RPMI7951 (cell line): ENCODE measurements around the gene CLTB. TPM values are rescaled to one million over a fixed set of nuclear protein-coding genes. Genes with fewer than 3 reads are reported as not detected.
A peak's percentile ranks its signal among the peaks of the same experiment; 100 is the strongest.
"Not testable (repeated sequence)": the region's sequence is repeated elsewhere in the genome, so short reads cannot be mapped to it uniquely, and the experiment has no call there.

Source experiments
- DNase-seq: peaks from one replicate; pipeline ENCODE4 v3.0.0-alpha.2; 2012; ENCODE audit warnings: low read depth
- total RNA-seq: library from RNA; depleted of rRNA; stranded (reverse); fragments of >200 nt; shearing (Covaris generic); gene quantifications from 2 replicates; pipeline ENCODE4 v1.2.3, GENCODE V29; 2014

Gene CLTB
- total RNA-seq, 1 experiment from 2014 or later: 70.2 TPM

GRCh38 chr5:176427971-176428370 is 11.6 kb upstream of the CLTB start:
- peak; percentile 46 for DNase-seq

- no peak for DNase-seq
Observed at GRCh38 chr5:176426876-176427275, 10.5 kb upstream of the CLTB start.

GRCh38 chr5:176425791-176426190 is 9.5 kb upstream of the CLTB start:
- no peak for DNase-seq

GRCh38 chr5:176425138-176425537 is 8.8 kb upstream of the CLTB start:
- DNase-seq: no peak

- DNase-seq: no peak
Observed at GRCh38 chr5:176424181-176424580, 7.8 kb upstream of the CLTB start.

- DNase-seq: no peak
Observed at GRCh38 chr5:176420972-176421544, 4.7 kb upstream of the CLTB start.

- DNase-seq: no peak
Observed at GRCh38 chr5:176420086-176420485, 3.7 kb upstream of the CLTB start.

GRCh38 chr5:176418251-176418650 is 1.9 kb upstream of the CLTB start:
- no peak for DNase-seq

- no peak for DNase-seq
Observed at GRCh38 chr5:176416965-176417364, 626 bp upstream of the CLTB start.

- peak; percentile 12 for DNase-seq
Observed at GRCh38 chr5:176415240-176415951, 943 bp downstream of the CLTB start.

- DNase-seq: no peak
Observed at GRCh38 chr5:176414704-176415103, 1.6 kb downstream of the CLTB start.

- no peak for DNase-seq
Observed at GRCh38 chr5:176413709-176414191, 2.6 kb downstream of the CLTB start.

- DNase-seq: no peak
Observed at GRCh38 chr5:176413255-176413565, 3.1 kb downstream of the CLTB start.

- no peak for DNase-seq
Observed at GRCh38 chr5:176412517-176413254, 3.7 kb downstream of the CLTB start.

GRCh38 chr5:176410486-176411180 is 5.7 kb downstream of the CLTB start:
- no peak for DNase-seq

GRCh38 chr5:176409765-176410164 is 6.6 kb downstream of the CLTB start:
- no peak for DNase-seq

GRCh38 chr5:176408590-176408989 is 7.7 kb downstream of the CLTB start:
- DNase-seq: no peak

- DNase-seq: not testable (repeated sequence)
Observed at GRCh38 chr5:176408252-176408573, 8.1 kb downstream of the CLTB start.

- no peak for DNase-seq
Observed at GRCh38 chr5:176407456-176408251, 8.7 kb downstream of the CLTB start.

GRCh38 chr5:176406436-176407052 is 9.8 kb downstream of the CLTB start:
- no peak for DNase-seq
